Adrenal gland (tissue), 5 donors: Measurements from ENCODE around the gene SLC23A1.

Experiments used
- POLR2A ChIP-seq, 2 donors: fragments of 450-650 bp; IDR thresholded peaks; one replicate each; pipeline ENCODE4 v1.6.1; 2017; ENCODE audit warnings: antibody characterized with exemption in 2 of 2, mild to moderate bottlenecking in 2 of 2, moderate library complexity in 1 of 2
- TF ChIP-seq, protein P1 (sequence below), 6 experiments: fragments of 450-650 bp in 4 of 6; fragments of 200-600 bp in 2 of 6; sonication (generic) in 1 of 6; IDR thresholded peaks; 1 replicate in 5 of 6; 2 replicates in 1 of 6; pipeline versions ENCODE4 v1.5.1 to v1.8.0; 2016 to 2021; ENCODE audit warnings: antibody characterized with exemption in 6 of 6, mild to moderate bottlenecking in 2 of 6, moderate library complexity in 1 of 6
- donor health status: DM: no; HTN: no; CAD: no.

GRCh38 chr5:139390639-139391569, 7.8 kb upstream of the SLC23A1 start:
- TF ChIP-seq, protein P1, sequence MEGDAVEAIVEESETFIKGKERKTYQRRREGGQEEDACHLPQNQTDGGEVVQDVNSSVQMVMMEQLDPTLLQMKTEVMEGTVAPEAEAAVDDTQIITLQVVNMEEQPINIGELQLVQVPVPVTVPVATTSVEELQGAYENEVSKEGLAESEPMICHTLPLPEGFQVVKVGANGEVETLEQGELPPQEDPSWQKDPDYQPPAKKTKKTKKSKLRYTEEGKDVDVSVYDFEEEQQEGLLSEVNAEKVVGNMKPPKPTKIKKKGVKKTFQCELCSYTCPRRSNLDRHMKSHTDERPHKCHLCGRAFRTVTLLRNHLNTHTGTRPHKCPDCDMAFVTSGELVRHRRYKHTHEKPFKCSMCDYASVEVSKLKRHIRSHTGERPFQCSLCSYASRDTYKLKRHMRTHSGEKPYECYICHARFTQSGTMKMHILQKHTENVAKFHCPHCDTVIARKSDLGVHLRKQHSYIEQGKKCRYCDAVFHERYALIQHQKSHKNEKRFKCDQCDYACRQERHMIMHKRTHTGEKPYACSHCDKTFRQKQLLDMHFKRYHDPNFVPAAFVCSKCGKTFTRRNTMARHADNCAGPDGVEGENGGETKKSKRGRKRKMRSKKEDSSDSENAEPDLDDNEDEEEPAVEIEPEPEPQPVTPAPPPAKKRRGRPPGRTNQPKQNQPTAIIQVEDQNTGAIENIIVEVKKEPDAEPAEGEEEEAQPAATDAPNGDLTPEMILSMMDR (IDR thresholded peaks at IDR 0.05), result no peak
- no peak for TF ChIP-seq POLR2A (IDR thresholded peaks at IDR 0.05)
